HFFc6 (cell line): Measurements from ENCODE around the gene CPPED1. TPM values are rescaled to one million over a fixed set of nuclear protein-coding genes. Genes with fewer than 3 reads are reported as not detected.

Experiments
- DNase-seq: peaks from one replicate; pipeline ENCODE4 v3.0.0-alpha.2; 2018
- H3K27ac Mint-ChIP-seq: 2 replicates; pipeline ENCODE4 v1.8.0; 2020; ENCODE audit warnings: mild to moderate bottlenecking, mixed read lengths
- H3K27me3 Mint-ChIP-seq: 2 replicates; pipeline ENCODE4 v1.8.0; 2021; ENCODE audit warnings: mild to moderate bottlenecking, moderate library complexity, mixed read lengths; ENCODE audit not compliant: insufficient read depth
- H3K36me3 Mint-ChIP-seq: 2 replicates; pipeline ENCODE4 v1.8.0; 2021; ENCODE audit warnings: low read depth, mixed read lengths
- H3K4me1 Mint-ChIP-seq: 2 replicates; pipeline ENCODE4 v1.8.0; 2020; ENCODE audit warnings: low read depth, mixed read lengths
- H3K4me3 Mint-ChIP-seq: 2 replicates; pipeline ENCODE4 v1.8.0; 2020; ENCODE audit warnings: mild to moderate bottlenecking, moderate library complexity, mixed read lengths
- H3K9me3 Mint-ChIP-seq: 2 replicates; pipeline ENCODE4 v1.8.0; 2020; ENCODE audit warnings: mild to moderate bottlenecking, mixed read lengths
- CTCF ChIP-seq: fragments of 200-600 bp; sonication (generic); IDR thresholded peaks from 2 replicates; pipeline ENCODE4 v1.5.0; 2021; ENCODE audit warnings: antibody characterized with exemption, mild to moderate bottlenecking
- total RNA-seq, 6 experiments: library from RNA; stranded (reverse); fragmentation: NEBNext Ultra II Directional; extraction: Animal tissue kit (Norgen Biotek cat#: 25700); gene quantifications; 2 replicates in 1 of 6; 3 replicates in 5 of 6; pipeline ENCODE4 v1.2.3, GENCODE V29; 2021

Gene CPPED1
- total RNA-seq, 6 experiments from 2014 or later, result 54.6 to 66.7 (median 63.1) TPM

- H3K4me3 Mint-ChIP-seq, result no peak overlapping the region
- no peaks in the 10 kb centered on the region for H3K27me3 Mint-ChIP-seq
- H3K9me3 Mint-ChIP-seq, result no peaks in the 10 kb centered on the region
- peaks cover 27% of the 10 kb centered on the region for H3K36me3 Mint-ChIP-seq
- TF ChIP-seq CTCF, result no peak
- peaks cover 18% of the 10 kb centered on the region for H3K4me1 Mint-ChIP-seq
- no peak for DNase-seq
- H3K27ac Mint-ChIP-seq, result no peak overlapping the region
These were observed 106.2 kb downstream of the CPPED1 start for GRCh38 chr16:12697437-12697836.

- Mint-ChIP-seq H3K4me3 (no peak overlapping the region), H3K4me1 (peaks cover 18% of the 10 kb centered on the region), H3K27ac (no peak overlapping the region), H3K9me3 (no peaks in the 10 kb centered on the region), H3K36me3 (peaks cover 23% of the 10 kb centered on the region), H3K27me3 (no peaks in the 10 kb centered on the region)
- TF ChIP-seq CTCF, result no peak
- no peak for DNase-seq
These were observed 108.2 kb downstream of the CPPED1 start for GRCh38 chr16:12695454-12695853.

GRCh38 chr16:12690024-12690423, 113.7 kb downstream of the CPPED1 start:
- Mint-ChIP-seq H3K9me3 (no peaks in the 10 kb centered on the region), H3K27ac (no peak overlapping the region), H3K4me1 (no peaks in the 10 kb centered on the region), H3K36me3 (no peaks in the 10 kb centered on the region), H3K4me3 (no peak overlapping the region), H3K27me3 (0 out of 2 replicates have a peak, but pooled peaks cover 2% of the 10 kb centered on the region)
- no peak for TF ChIP-seq CTCF
- DNase-seq, result no peak

- no peak for DNase-seq
- 0 out of 2 replicates have a peak, but pooled peaks cover 2% of the 10 kb centered on the region for H3K27me3 Mint-ChIP-seq
- TF ChIP-seq CTCF, result no peak
- H3K4me3 Mint-ChIP-seq, result no peak overlapping the region
- H3K4me1 Mint-ChIP-seq, result no peaks in the 10 kb centered on the region
- H3K27ac Mint-ChIP-seq, result no peak overlapping the region
- no peaks in the 10 kb centered on the region for H3K9me3 Mint-ChIP-seq
- H3K36me3 Mint-ChIP-seq, result peaks cover 5% of the 10 kb centered on the region; the same call in 1 of the 2 replicates
These were observed 114.5 kb downstream of the CPPED1 start for GRCh38 chr16:12688951-12689850.

- Mint-ChIP-seq H3K9me3 (no peaks in the 10 kb centered on the region), H3K27ac (no peak overlapping the region), H3K27me3 (peaks cover 2% of the 10 kb centered on the region; the same call in 1 of the 2 replicates), H3K4me1 (peaks cover 6% of the 10 kb centered on the region), H3K4me3 (no peak overlapping the region), H3K36me3 (peaks cover 19% of the 10 kb centered on the region)
- DNase-seq, result no peak
- TF ChIP-seq CTCF, result no peak
These were observed 117.9 kb downstream of the CPPED1 start for GRCh38 chr16:12685806-12686205.
